BJ (cell line): ENCODE results near the gene STIM2. TPM values are rescaled to one million over a fixed set of nuclear protein-coding genes. Genes with fewer than 3 reads are reported as not detected.

Source experiments
- CTCF ChIA-PET: fragments of 350-600 bp; formaldehyde crosslinking; extraction: SDS; loops from one replicate; lab custom pipeline; 2021; ENCODE audit warnings: antibody characterized with exemption, inconsistent platforms; lab: Yijun Ruan, JAX
- POLR2A ChIA-PET: fragments of 300-600 bp; sonication (Branson Sonifier 250); formaldehyde crosslinking; extraction: SDS; loops from one replicate; lab custom pipeline; 2021; ENCODE audit warnings: antibody characterized with exemption; lab: Charles Lee
- DNase-seq: peaks from one replicate; pipeline ENCODE4 v3.0.0-alpha.2; 2011; ENCODE audit warnings: low read depth
- H3K27me3 ChIP-seq: 2 replicates; pipeline ENCODE4 v1.6.0; 2011; ENCODE audit warnings: low read length; ENCODE audit not compliant: control insufficient read depth, insufficient read depth
- H3K36me3 ChIP-seq: 2 replicates; pipeline ENCODE4 v1.5.1; 2011; ENCODE audit warnings: low read length; ENCODE audit not compliant: control insufficient read depth, insufficient read depth
- H3K4me3 ChIP-seq: 2 replicates; pipeline ENCODE4 v1.5.1; 2011; ENCODE audit warnings: low read depth, mild to moderate bottlenecking, control low read depth, low read length
- polyA plus RNA-seq: library from polyadenylated mRNA; depleted of rRNA; stranded (reverse); fragments of >200 nt; gene quantifications from 2 replicates; pipeline ENCODE4 v1.2.3, GENCODE V29; 2011
- TF ChIP-seq, protein P1 (sequence below): IDR thresholded peaks from 2 replicates; pipeline ENCODE4 v1.5.1; 2011; ENCODE audit warnings: low read depth, mild to moderate bottlenecking, control low read depth, inconsistent platforms, low read length, moderate library complexity; ENCODE audit not compliant: insufficient read depth

Gene STIM2
- polyA plus RNA-seq, 1 experiment, result 17.8 TPM

DNA sequence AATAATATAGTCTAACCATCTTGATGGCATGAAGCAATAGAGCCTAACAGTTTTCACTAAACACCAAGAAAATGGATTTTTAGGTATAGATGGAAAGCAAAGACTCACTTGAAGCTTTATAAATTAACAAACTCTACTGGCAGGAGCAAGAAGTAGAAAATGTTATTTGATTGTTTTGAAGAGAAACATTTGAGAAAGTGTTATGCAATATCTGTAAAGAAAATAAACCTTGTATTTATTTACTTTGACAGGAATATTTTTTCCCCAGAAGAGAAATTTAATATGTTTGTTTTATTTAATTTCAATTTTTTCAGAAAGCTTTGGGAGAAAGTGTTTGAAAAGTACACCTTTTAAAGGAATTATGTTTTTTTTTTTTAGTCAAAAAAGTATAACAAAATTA, 139.0 kb downstream of the STIM2 start:
- TF ChIP-seq, protein P1, sequence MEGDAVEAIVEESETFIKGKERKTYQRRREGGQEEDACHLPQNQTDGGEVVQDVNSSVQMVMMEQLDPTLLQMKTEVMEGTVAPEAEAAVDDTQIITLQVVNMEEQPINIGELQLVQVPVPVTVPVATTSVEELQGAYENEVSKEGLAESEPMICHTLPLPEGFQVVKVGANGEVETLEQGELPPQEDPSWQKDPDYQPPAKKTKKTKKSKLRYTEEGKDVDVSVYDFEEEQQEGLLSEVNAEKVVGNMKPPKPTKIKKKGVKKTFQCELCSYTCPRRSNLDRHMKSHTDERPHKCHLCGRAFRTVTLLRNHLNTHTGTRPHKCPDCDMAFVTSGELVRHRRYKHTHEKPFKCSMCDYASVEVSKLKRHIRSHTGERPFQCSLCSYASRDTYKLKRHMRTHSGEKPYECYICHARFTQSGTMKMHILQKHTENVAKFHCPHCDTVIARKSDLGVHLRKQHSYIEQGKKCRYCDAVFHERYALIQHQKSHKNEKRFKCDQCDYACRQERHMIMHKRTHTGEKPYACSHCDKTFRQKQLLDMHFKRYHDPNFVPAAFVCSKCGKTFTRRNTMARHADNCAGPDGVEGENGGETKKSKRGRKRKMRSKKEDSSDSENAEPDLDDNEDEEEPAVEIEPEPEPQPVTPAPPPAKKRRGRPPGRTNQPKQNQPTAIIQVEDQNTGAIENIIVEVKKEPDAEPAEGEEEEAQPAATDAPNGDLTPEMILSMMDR, result no peak
- no peak for DNase-seq
- ChIA-PET CTCF (interaction anchor here (1.4 kb wide), 1 partner anchor 9 kb away, joined by 3 read pairs; no protein-coding TSS in a partner anchor), POLR2A (no interaction called here)
- Histone ChIP-seq H3K36me3 (no peaks in the 10 kb centered on the region), H3K4me3 (no peak overlapping the region), H3K27me3 (no peaks in the 10 kb centered on the region)

- no peaks in the 10 kb centered on the region for H3K36me3 ChIP-seq
- TF ChIP-seq, protein P1, result no peak
- H3K27me3 ChIP-seq, result no peaks in the 10 kb centered on the region
- H3K4me3 ChIP-seq, result no peak overlapping the region
- ChIA-PET CTCF (interaction anchor here (1.4 kb wide), 1 partner anchor 8 kb away, joined by 3 read pairs; no protein-coding TSS in a partner anchor), POLR2A (no interaction called here)
- no peak for DNase-seq
Measured at GRCh38 chr4:27000122-27000521, 139.5 kb downstream of the STIM2 start.

GRCh38 chr4:27000820-27001219, 140.2 kb downstream of the STIM2 start:
- H3K36me3 ChIP-seq, result no peaks in the 10 kb centered on the region
- TF ChIP-seq, protein P1, result no peak
- no peak for DNase-seq
- ChIA-PET CTCF (no interaction called here), POLR2A (no interaction called here)
- no peaks in the 10 kb centered on the region for H3K27me3 ChIP-seq
- H3K4me3 ChIP-seq, result no peak overlapping the region

DNA sequence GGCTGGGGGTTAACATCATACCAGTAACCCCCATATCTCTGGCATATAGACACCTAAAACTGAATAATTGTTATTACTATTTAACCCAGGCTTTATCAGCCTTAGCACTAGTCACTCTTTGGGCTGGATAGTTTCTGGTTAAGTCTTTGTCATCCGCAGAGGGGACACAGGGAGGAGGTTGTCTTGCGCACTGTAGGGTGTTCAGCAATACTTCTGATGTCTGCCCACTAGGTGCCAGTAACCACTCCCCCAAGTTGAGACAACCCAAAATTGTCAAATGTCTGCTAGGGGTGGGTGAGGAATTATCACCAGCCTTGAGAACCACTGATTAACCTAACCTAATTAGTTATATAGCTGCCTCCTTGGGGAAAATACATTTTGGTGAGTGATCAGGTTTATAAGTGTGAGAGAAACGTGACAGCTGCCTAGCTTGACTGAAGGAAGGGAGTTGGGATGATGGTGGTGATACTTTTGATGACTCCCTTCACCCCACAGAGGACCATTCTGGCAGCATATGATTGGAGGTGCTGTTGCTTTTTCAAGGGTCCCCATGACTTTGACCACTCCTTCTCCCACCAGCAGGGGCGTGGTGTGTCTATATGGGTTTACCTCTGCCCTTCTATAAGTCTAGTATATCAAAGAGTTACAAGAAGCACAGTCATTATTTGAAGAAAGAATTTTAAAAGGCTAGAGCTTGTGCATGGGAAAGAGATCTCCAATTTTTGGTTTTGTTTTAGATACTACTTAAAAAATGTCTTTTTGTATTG, 140.9 kb downstream of the STIM2 start:
- Histone ChIP-seq H3K4me3 (no peak overlapping the region), H3K36me3 (no peaks in the 10 kb centered on the region), H3K27me3 (no peaks in the 10 kb centered on the region)
- ChIA-PET POLR2A (no interaction called here), CTCF (interaction anchor here (0.6 kb wide), 1 partner anchor 589 kb away, joined by 3 read pairs; no protein-coding TSS in a partner anchor)
- TF ChIP-seq, protein P1, result no peak
- no peak for DNase-seq

GRCh38 chr4:27003642-27004113, 143.0 kb downstream of the STIM2 start:
- TF ChIP-seq, protein P1, result peak; percentile 45; the same call in 1 of the 2 replicates
- H3K36me3 ChIP-seq, result no peaks in the 10 kb centered on the region
- H3K27me3 ChIP-seq, result no peaks in the 10 kb centered on the region
- DNase-seq, result no peak
- H3K4me3 ChIP-seq, result no peak overlapping the region
- ChIA-PET CTCF (no interaction called here), POLR2A (interaction anchor here (1.0 kb wide), 1 partner anchor 87 kb away, joined by 3 read pairs; no protein-coding TSS in a partner anchor)
